Natural killer cell (primary cell): Measurements from ENCODE around the gene TMOD3. TPM values are rescaled to one million over a fixed set of nuclear protein-coding genes. Genes with fewer than 3 reads are reported as not detected.

Source experiments
- ATAC-seq, 3 donors: fragments of 150-1000 bp in 2 of 3; fragments of 200-7000 bp in 1 of 3; cut with Tn5 transposase; 1 replicate in 1 of 3; 2 replicates in 2 of 3; pipeline ENCODE4 v1.10.0; 2021; ENCODE audit warnings: mild to moderate bottlenecking in 2 of 3, moderate library complexity in 2 of 3
- DNase-seq, 2 donors: peaks; one replicate each; pipeline versions ENCODE4 v3.0.0 to v3.0.0-alpha.2; 2013 to 2021; ENCODE audit warnings: mixed read lengths in 1 of 2
- H3K27ac ChIP-seq: one replicate; pipeline ENCODE4 v1.5.1; 2013; ENCODE audit warnings: mild to moderate bottlenecking, low read length
- H3K27me3 ChIP-seq: one replicate; pipeline ENCODE4 v1.6.1; 2013; ENCODE audit warnings: low read length; ENCODE audit not compliant: control insufficient read depth, insufficient read depth
- H3K36me3 ChIP-seq: one replicate; pipeline ENCODE4 v1.6.1; 2013; ENCODE audit warnings: low read length; ENCODE audit not compliant: control insufficient read depth, insufficient read depth
- H3K4me1 ChIP-seq: one replicate; pipeline ENCODE4 v1.6.1; 2013; ENCODE audit warnings: low read length; ENCODE audit not compliant: control insufficient read depth, insufficient read depth
- H3K4me3 ChIP-seq: one replicate; pipeline ENCODE4 v1.5.1; 2013; ENCODE audit warnings: low read length
- H3K9me3 ChIP-seq: one replicate; pipeline ENCODE4 v1.6.1; 2013; ENCODE audit warnings: low read length; ENCODE audit not compliant: control insufficient read depth, insufficient read depth
- H3K27ac Mint-ChIP-seq, 2 donors: one replicate each; pipeline ENCODE4 v1.8.0; 2022; ENCODE audit warnings: mild to moderate bottlenecking in 2 of 2, mixed read lengths in 2 of 2, moderate library complexity in 1 of 2
- H3K27me3 Mint-ChIP-seq, 2 donors: one replicate each; pipeline ENCODE4 v1.8.0; 2022; ENCODE audit warnings: low read depth in 2 of 2, mixed read lengths in 2 of 2
- H3K36me3 Mint-ChIP-seq: one replicate; pipeline ENCODE4 v1.8.0; 2022; ENCODE audit warnings: mixed read lengths
- H3K4me1 Mint-ChIP-seq, 2 donors: one replicate each; pipeline ENCODE4 v1.8.0; 2022; ENCODE audit warnings: mixed read lengths in 2 of 2
- H3K4me3 Mint-ChIP-seq: one replicate; pipeline ENCODE4 v1.8.0; 2022; ENCODE audit warnings: mild to moderate bottlenecking, moderate library complexity, mixed read lengths
- H3K9me3 Mint-ChIP-seq, 2 donors: one replicate each; pipeline ENCODE4 v1.8.0; 2022; ENCODE audit warnings: mixed read lengths in 2 of 2
- CTCF ChIP-seq: fragments of 200-600 bp; IDR thresholded peaks from one replicate; pipeline ENCODE4 v1.8.0; 2022; ENCODE audit warnings: antibody characterized with exemption
- WGBS: methylation state at CpG from one replicate; pipeline ENCODE4 v1.1.7; 2013; ENCODE audit warnings: missing lambda C conversion rate; ENCODE audit not compliant: insufficient coverage; 5-methylcytosine and 5-hydroxymethylcytosine counted together
- intact Hi-C: fragments of 100-400 bp; cut with micrococcal nuclease; formaldehyde crosslinking; loops from one replicate; pipeline ENCODE4 v1.14.2; 2022
- total RNA-seq, 4 donors: library from RNA; stranded (reverse); fragments of 120-200 nt in 1 of 4; gene quantifications; one replicate each; pipeline versions ENCODE4 v1.2.3 to v1.2.4, GENCODE V29; 2013 to 2022

Gene TMOD3
- total RNA-seq, 3 donors from 2014 or later (not counting 1 experiment from before 2014, with no cell fraction given) = 56.5 to 72.3 (median 69.4) TPM

GRCh38 chr15:51841406-51842040 lies 12.1 kb downstream of the TMOD3 start:
- H3K27me3 ChIP-seq = no peaks in the 10 kb centered on the region
- no peak overlapping the region for H3K4me3 Mint-ChIP-seq
- peak overlapping the region in 1 of 2 donors; percentile 39 for H3K27ac Mint-ChIP-seq

GRCh38 chr15:51842265-51842664 lies 12.8 kb downstream of the TMOD3 start:
- H3K4me3 ChIP-seq = no peak overlapping the region
- 86% methylated on average over 3 of the region's 3 CpGs for WGBS
- ATAC-seq (no peak), DNase-seq (no peak)
- H3K27me3 ChIP-seq = no peaks in the 10 kb centered on the region
- Mint-ChIP-seq H3K4me3 (no peak overlapping the region), H3K9me3 (no peaks in the 10 kb centered on the region), H3K36me3 (no peaks in the 10 kb centered on the region), H3K27me3 (no peaks in the 10 kb centered on the region), H3K27ac (peak overlapping the region in 1 of 2 donors; percentile 39), H3K4me1 (peaks cover 67 to 83% of the 10 kb centered on the region in 2 donors)
- no peaks in the 10 kb centered on the region for H3K36me3 ChIP-seq
- intact Hi-C loops = no loop called here
- no peak for TF ChIP-seq CTCF
- no peak overlapping the region for H3K27ac ChIP-seq
- no peaks in the 10 kb centered on the region for H3K9me3 ChIP-seq
- H3K4me1 ChIP-seq = peaks cover 29% of the 10 kb centered on the region

More at GRCh38 chr15:51841406-51842040, 12.1 kb downstream of the TMOD3 start:
- Histone ChIP-seq H3K36me3 (no peaks in the 10 kb centered on the region), H3K4me3 (no peak overlapping the region), H3K4me1 (peaks cover 26% of the 10 kb centered on the region), H3K9me3 (no peaks in the 10 kb centered on the region), H3K27ac (no peak overlapping the region)
- ATAC-seq (no peak), DNase-seq (no peak)
- Mint-ChIP-seq H3K27me3 (no peaks in the 10 kb centered on the region), H3K9me3 (no peaks in the 10 kb centered on the region), H3K4me1 (peaks cover 67 to 83% of the 10 kb centered on the region in 2 donors), H3K36me3 (no peaks in the 10 kb centered on the region)
- WGBS = 49% methylated on average over 4 of the region's 5 CpGs
- TF ChIP-seq CTCF = no peak
- intact Hi-C loops = no loop called here

GRCh38 chr15:51842852-51843737 lies 13.6 kb downstream of the TMOD3 start:
- peaks cover 60 to 82% of the 10 kb centered on the region in 2 donors for H3K4me1 Mint-ChIP-seq
- intact Hi-C loops = no loop called here
- H3K9me3 Mint-ChIP-seq = no peaks in the 10 kb centered on the region
- ATAC-seq (no peak), DNase-seq (no peak)
- Histone ChIP-seq H3K36me3 (no peaks in the 10 kb centered on the region), H3K27me3 (no peaks in the 10 kb centered on the region), H3K27ac (no peak overlapping the region), H3K9me3 (no peaks in the 10 kb centered on the region), H3K4me3 (no peak overlapping the region), H3K4me1 (peaks cover 21% of the 10 kb centered on the region)
- no peak for TF ChIP-seq CTCF
- H3K27me3 Mint-ChIP-seq = no peaks in the 10 kb centered on the region
- WGBS = 88% methylated on average over 5 of the region's 6 CpGs
- H3K36me3 Mint-ChIP-seq = no peaks in the 10 kb centered on the region
- H3K27ac Mint-ChIP-seq = peak overlapping the region in 1 of 2 donors; percentile 39
- no peak overlapping the region for H3K4me3 Mint-ChIP-seq
